ENCODE results near the gene ATN1.
A peak's percentile ranks its signal among the peaks of the same experiment; 100 is the strongest.

ATN1 gene

GRCh38 chr12:6925540-6926279, 2.0 kb upstream of the ATN1 start:
- DNase-seq (ENCODE audit: low spot score), result no peak

- peak; percentile 69 for DNase-seq (ENCODE audit: low spot score)
Observed at GRCh38 chr12:6928022-6928702, 403 bp downstream of the ATN1 start.

GRCh38 chr12:6928703-6929407, 1.1 kb downstream of the ATN1 start:
- DNase-seq (ENCODE audit: low spot score), result peak; percentile 46

GRCh38 chr12:6929466-6930452, 2.0 kb downstream of the ATN1 start:
- DNase-seq (ENCODE audit: low spot score), result no peak

- no peak for DNase-seq (ENCODE audit: low spot score)
Observed at GRCh38 chr12:6932766-6933165, 5.0 kb downstream of the ATN1 start.

- no peak for DNase-seq (ENCODE audit: low spot score)
Observed at GRCh38 chr12:6934110-6934509, 6.4 kb downstream of the ATN1 start.

GRCh38 chr12:6935371-6936193, 7.8 kb downstream of the ATN1 start:
- DNase-seq (ENCODE audit: low spot score), result no peak

- no peak for DNase-seq (ENCODE audit: low spot score)
Observed at GRCh38 chr12:6936194-6936635, 8.5 kb downstream of the ATN1 start.

- no peak for DNase-seq (ENCODE audit: low spot score)
Observed at GRCh38 chr12:6936636-6937480, 9.1 kb downstream of the ATN1 start.

- DNase-seq (ENCODE audit: low spot score), result peak; percentile 88
Observed at GRCh38 chr12:6937481-6938352, 10.0 kb downstream of the ATN1 start.

- no peak for DNase-seq (ENCODE audit: low spot score)
Observed at GRCh38 chr12:6938353-6939190, 10.8 kb downstream of the ATN1 start.

- no peak for DNase-seq (ENCODE audit: low spot score)
Observed at GRCh38 chr12:6939191-6939540, 11.4 kb downstream of the ATN1 start.

- no peak for DNase-seq (ENCODE audit: low spot score)
Observed at GRCh38 chr12:6941267-6941666, 13.5 kb downstream of the ATN1 start.

- DNase-seq (ENCODE audit: low spot score), result no peak
Observed at GRCh38 chr12:6941782-6942181, 14.0 kb downstream of the ATN1 start.

GRCh38 chr12:6942331-6942665, 14.5 kb downstream of the ATN1 start:
- DNase-seq (ENCODE audit: low spot score), result no peak

GRCh38 chr12:6943389-6943721, 15.6 kb downstream of the ATN1 start:
- DNase-seq (ENCODE audit: low spot score), result peak; percentile 97

GRCh38 chr12:6943722-6944380, 16.1 kb downstream of the ATN1 start, which contains the start of the genes C12orf57 and RNU7-1:
C12orf57 (plus strand) TSS chr12:6944022; CDS start chr12:6944122, 100 bp downstream.
RNU7-1 (plus strand) TSS chr12:6943816.
- peak; percentile 90 for DNase-seq (ENCODE audit: low spot score)

All from HuH-7.5 (cell line).